ENCODE measurements around the gene EBF3.

The EBF3 gene

GRCh38 chr10:129919358-129919757 is 44.7 kb downstream of the EBF3 start:
- no peaks in the 10 kb centered on the region for H4K20me1 ChIP-seq (ENCODE audit: insufficient read depth, low read length)
- no peak overlapping the region for H2AFZ ChIP-seq (ENCODE audit: low read depth, low read length)
- no peak overlapping the region for H3K9ac ChIP-seq (ENCODE audit: low read length)
- no peaks in the 10 kb centered on the region for H3K4me1 ChIP-seq (ENCODE audit: low read length)
- no peaks in the 10 kb centered on the region for H3K79me2 ChIP-seq (ENCODE audit: low read length)
- H3K36me3 ChIP-seq (replicated peaks; ENCODE audit: low read depth, low read length): no peaks in the 10 kb centered on the region
- no peaks in the 10 kb centered on the region for H3K27me3 ChIP-seq (ENCODE audit: low read depth, low read length)
- no peaks in the 10 kb centered on the region for H3K9me3 ChIP-seq (ENCODE audit: insufficient read depth, low read length)
- no peak overlapping the region for H3K4me2 ChIP-seq (ENCODE audit: low read length)
- no peak overlapping the region for H3K27ac ChIP-seq (ENCODE audit: low read length)
- no peak for TF ChIP-seq EZH2phosphoT487 (IDR thresholded peaks at IDR 0.05; ENCODE audit: low read depth)
- TF ChIP-seq, protein P1, sequence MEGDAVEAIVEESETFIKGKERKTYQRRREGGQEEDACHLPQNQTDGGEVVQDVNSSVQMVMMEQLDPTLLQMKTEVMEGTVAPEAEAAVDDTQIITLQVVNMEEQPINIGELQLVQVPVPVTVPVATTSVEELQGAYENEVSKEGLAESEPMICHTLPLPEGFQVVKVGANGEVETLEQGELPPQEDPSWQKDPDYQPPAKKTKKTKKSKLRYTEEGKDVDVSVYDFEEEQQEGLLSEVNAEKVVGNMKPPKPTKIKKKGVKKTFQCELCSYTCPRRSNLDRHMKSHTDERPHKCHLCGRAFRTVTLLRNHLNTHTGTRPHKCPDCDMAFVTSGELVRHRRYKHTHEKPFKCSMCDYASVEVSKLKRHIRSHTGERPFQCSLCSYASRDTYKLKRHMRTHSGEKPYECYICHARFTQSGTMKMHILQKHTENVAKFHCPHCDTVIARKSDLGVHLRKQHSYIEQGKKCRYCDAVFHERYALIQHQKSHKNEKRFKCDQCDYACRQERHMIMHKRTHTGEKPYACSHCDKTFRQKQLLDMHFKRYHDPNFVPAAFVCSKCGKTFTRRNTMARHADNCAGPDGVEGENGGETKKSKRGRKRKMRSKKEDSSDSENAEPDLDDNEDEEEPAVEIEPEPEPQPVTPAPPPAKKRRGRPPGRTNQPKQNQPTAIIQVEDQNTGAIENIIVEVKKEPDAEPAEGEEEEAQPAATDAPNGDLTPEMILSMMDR (IDR thresholded peaks at IDR 0.05; ENCODE audit: low read depth, low read length): no peak
- H3K4me3 ChIP-seq (ENCODE audit: low read length): no peak overlapping the region

DNA sequence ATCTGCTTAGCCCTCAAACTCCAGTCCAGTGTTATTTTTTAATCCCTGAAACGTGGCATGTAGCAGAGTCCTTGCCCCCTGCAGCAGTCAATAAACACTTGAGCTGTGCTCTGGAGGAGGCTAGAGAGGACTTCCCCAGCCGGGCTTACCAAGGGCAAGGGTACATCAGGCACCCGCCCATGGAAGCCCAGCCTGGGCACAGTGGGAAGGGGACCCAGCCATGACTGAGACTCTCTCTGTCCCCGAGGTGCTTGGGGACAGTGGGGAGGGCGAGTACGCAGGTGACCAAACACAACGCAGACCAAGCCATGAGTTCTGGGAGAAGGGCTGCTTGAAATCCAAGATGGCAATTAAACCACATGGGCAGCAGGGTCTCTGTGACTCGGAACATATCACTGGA is 45.2 kb downstream of the EBF3 start:
- Histone ChIP-seq H3K36me3 (replicated peaks; ENCODE audit: low read depth, low read length) (no peaks in the 10 kb centered on the region), H3K79me2 (ENCODE audit: low read length) (no peaks in the 10 kb centered on the region), H3K9me3 (ENCODE audit: insufficient read depth, low read length) (no peaks in the 10 kb centered on the region), H3K4me2 (ENCODE audit: low read length) (no peak overlapping the region), H4K20me1 (ENCODE audit: insufficient read depth, low read length) (no peaks in the 10 kb centered on the region), H3K27me3 (ENCODE audit: low read depth, low read length) (no peaks in the 10 kb centered on the region), H3K9ac (ENCODE audit: low read length) (no peak overlapping the region), H3K4me3 (ENCODE audit: low read length) (no peak overlapping the region), H2AFZ (ENCODE audit: low read depth, low read length) (no peak overlapping the region), H3K27ac (ENCODE audit: low read length) (no peak overlapping the region), H3K4me1 (ENCODE audit: low read length) (no peaks in the 10 kb centered on the region)
- TF ChIP-seq, protein P1 (IDR thresholded peaks at IDR 0.05; ENCODE audit: low read depth, low read length): no peak
- no peak for TF ChIP-seq EZH2phosphoT487 (IDR thresholded peaks at IDR 0.05; ENCODE audit: low read depth)

- Histone ChIP-seq H3K27ac (ENCODE audit: low read length) (no peak overlapping the region), H2AFZ (ENCODE audit: low read depth, low read length) (no peak overlapping the region), H3K36me3 (replicated peaks; ENCODE audit: low read depth, low read length) (no peaks in the 10 kb centered on the region), H4K20me1 (ENCODE audit: insufficient read depth, low read length) (no peaks in the 10 kb centered on the region), H3K4me2 (ENCODE audit: low read length) (no peak overlapping the region), H3K27me3 (ENCODE audit: low read depth, low read length) (no peaks in the 10 kb centered on the region), H3K79me2 (ENCODE audit: low read length) (no peaks in the 10 kb centered on the region), H3K9ac (ENCODE audit: low read length) (no peak overlapping the region), H3K4me3 (ENCODE audit: low read length) (no peak overlapping the region), H3K9me3 (ENCODE audit: insufficient read depth, low read length) (no peaks in the 10 kb centered on the region), H3K4me1 (ENCODE audit: low read length) (no peaks in the 10 kb centered on the region)
- no peak for TF ChIP-seq EZH2phosphoT487 (IDR thresholded peaks at IDR 0.05; ENCODE audit: low read depth)
- TF ChIP-seq, protein P1 (IDR thresholded peaks at IDR 0.05; ENCODE audit: low read depth, low read length): no peak
Measured at GRCh38 chr10:129918401-129918800, 45.7 kb downstream of the EBF3 start.

GRCh38 chr10:129917936-129918335 is 46.1 kb downstream of the EBF3 start:
- no peak for TF ChIP-seq EZH2phosphoT487 (IDR thresholded peaks at IDR 0.05; ENCODE audit: low read depth)
- TF ChIP-seq, protein P1 (IDR thresholded peaks at IDR 0.05; ENCODE audit: low read depth, low read length): no peak
- no peak overlapping the region for H3K9ac ChIP-seq (ENCODE audit: low read length)
- H3K4me3 ChIP-seq (ENCODE audit: low read length): no peak overlapping the region

More at GRCh38 chr10:129917936-129918335, 46.1 kb downstream of the EBF3 start:
- H2AFZ ChIP-seq (ENCODE audit: low read depth, low read length): no peak overlapping the region
- no peaks in the 10 kb centered on the region for H3K79me2 ChIP-seq (ENCODE audit: low read length)
- H3K9me3 ChIP-seq (ENCODE audit: insufficient read depth, low read length): no peaks in the 10 kb centered on the region
- no peak overlapping the region for H3K4me2 ChIP-seq (ENCODE audit: low read length)
- no peaks in the 10 kb centered on the region for H4K20me1 ChIP-seq (ENCODE audit: insufficient read depth, low read length)
- no peaks in the 10 kb centered on the region for H3K27me3 ChIP-seq (ENCODE audit: low read depth, low read length)
- H3K27ac ChIP-seq (ENCODE audit: low read length): no peak overlapping the region
- H3K36me3 ChIP-seq (replicated peaks; ENCODE audit: low read depth, low read length): no peaks in the 10 kb centered on the region
- no peaks in the 10 kb centered on the region for H3K4me1 ChIP-seq (ENCODE audit: low read length)
